ENCODE results near the gene NUP85. TPM values are rescaled to one million over a fixed set of nuclear protein-coding genes. Genes with fewer than 3 reads are reported as not detected.

NUP85 gene
- polyA plus RNA-seq, 1 of the 3 experiments (the other 2 are of a cell fraction): 80.5 TPM

GRCh38 chr17:75265614-75266315 is 60.3 kb downstream of the NUP85 start:
- Histone ChIP-seq H3K27ac (ENCODE audit: low read depth in 2 of 2, low read length in 1 of 2) (no peak overlapping the region), H3K9ac (no peak overlapping the region), H3K4me3 (ENCODE audit: low read depth in 2 of 2, low read length in 1 of 2) (no peak overlapping the region), H3K27me3 (ENCODE audit: insufficient read depth) (no peaks in the 10 kb centered on the region), H3F3A (replicated peaks; ENCODE audit: insufficient read depth) (no peaks in the 10 kb centered on the region), H2AFZ (ENCODE audit: low read depth) (no peak overlapping the region), H3K79me2 (ENCODE audit: insufficient read depth) (peaks cover 36% of the 10 kb centered on the region), H3K36me3 (replicated peaks in 1 of 2; ENCODE audit: control insufficient read depth in 1 of 2, insufficient read depth in 2 of 2, low read length in 1 of 2) (peaks cover 33 to 35% of the 10 kb centered on the region in 2 experiments), H3K9me3 (no peaks in the 10 kb centered on the region), H4K20me1 (ENCODE audit: insufficient read depth) (no peaks in the 10 kb centered on the region), H3K9me2 (no peaks in the 10 kb centered on the region), H3K4me1 (ENCODE audit: control insufficient read depth in 1 of 2, insufficient read depth in 2 of 2, low read depth in 1 of 2, low read length in 1 of 2) (peaks cover 15 to 21% of the 10 kb centered on the region in 2 experiments; a peak in 2 of 4 replicates), H3K4me2 (no peak overlapping the region)
- 94% methylated on average over 16 of the region's 17 CpGs for WGBS (ENCODE audit: low lambda C conversion rate)
- TF ChIP-seq RXRA (IDR thresholded peaks at IDR 0.05; ENCODE audit: borderline replicate concordance, low read depth): no peak
- no peak for TF ChIP-seq FOXM1 (IDR thresholded peaks at IDR 0.05; ENCODE audit: low read depth)
- no peak for TF ChIP-seq SIN3A (IDR thresholded peaks at IDR 0.05; ENCODE audit: borderline replicate concordance, low read depth, low read length)
- TF ChIP-seq REST (IDR thresholded peaks at IDR 0.05; ENCODE audit: low read depth, low read length): no peak
- TF ChIP-seq NFIC (IDR thresholded peaks at IDR 0.05; ENCODE audit: borderline replicate concordance): no peak
- TF ChIP-seq RAD21 (IDR thresholded peaks at IDR 0.05; ENCODE audit: low read length): no peak
- peak; percentile 12 for DNase-seq
- ChIA-PET POLR2A (no interaction called here), CTCF (interaction anchor here (0.7 to 1.7 kb wide), 3 partner anchors 26 to 150 kb away, joined by 3 to 6 read pairs (median 4); no protein-coding TSS in a partner anchor)

DNA sequence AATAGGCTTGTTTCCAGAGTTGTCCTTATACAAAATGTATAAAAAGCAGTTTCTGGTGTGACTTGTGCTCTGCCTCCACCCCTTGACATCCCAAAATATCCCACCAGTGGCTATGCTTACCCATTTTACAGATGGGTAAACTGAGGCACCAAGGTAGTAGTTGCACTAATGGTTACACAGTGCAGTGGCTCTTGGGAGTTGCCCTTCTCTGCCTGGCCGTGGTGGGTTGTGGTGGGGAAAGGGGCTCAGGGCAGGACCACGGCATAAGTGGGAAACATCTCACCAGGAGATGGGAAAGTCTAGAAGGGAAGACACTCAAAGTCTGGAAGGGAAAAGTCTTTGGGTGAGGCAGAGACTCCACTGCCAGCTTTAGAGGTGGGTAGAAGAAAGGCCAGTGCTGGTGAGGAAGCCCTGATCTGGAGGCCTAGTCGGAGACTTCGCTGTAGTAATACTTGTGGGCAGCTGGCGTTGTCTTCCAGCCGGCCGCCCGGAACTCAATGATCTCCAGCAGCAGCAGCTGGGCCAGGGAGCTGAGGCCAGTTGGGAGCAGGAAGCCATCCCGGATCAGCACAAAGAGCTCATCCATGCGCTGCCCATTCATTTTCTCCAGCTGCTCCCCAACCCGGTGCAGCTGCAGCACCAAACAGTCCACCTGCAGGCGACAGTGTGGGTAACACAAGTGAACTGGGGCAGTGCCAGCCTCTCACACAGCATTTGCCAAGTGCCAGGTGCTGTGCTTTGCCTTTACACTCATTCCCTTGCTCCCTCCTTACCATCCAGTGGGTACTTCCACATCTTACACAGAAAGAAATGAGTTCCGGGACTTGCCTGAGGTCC is 61.1 kb downstream of the NUP85 start:
- no peak overlapping the region for H2AFZ ChIP-seq (ENCODE audit: low read depth)
- H3K4me1 ChIP-seq (ENCODE audit: control insufficient read depth in 1 of 2, insufficient read depth in 2 of 2, low read depth in 1 of 2, low read length in 1 of 2): peaks cover 15 to 23% of the 10 kb centered on the region in 2 experiments; a peak in 2 of 4 replicates
- 95% methylated on average over 13 of the region's 13 CpGs for WGBS (ENCODE audit: low lambda C conversion rate)
- peaks cover 30% of the 10 kb centered on the region for H3K79me2 ChIP-seq (ENCODE audit: insufficient read depth)
- CTCF ChIA-PET: interaction anchor here (2.0 kb wide), 1 partner anchor 146 kb away, joined by 7 read pairs; no protein-coding TSS in a partner anchor
- peak; percentile 12 for DNase-seq
- H3K36me3 ChIP-seq (replicated peaks in 1 of 2; ENCODE audit: control insufficient read depth in 1 of 2, insufficient read depth in 2 of 2, low read length in 1 of 2): peaks cover 33 to 35% of the 10 kb centered on the region in 2 experiments
- no peaks in the 10 kb centered on the region for H3F3A ChIP-seq (replicated peaks; ENCODE audit: insufficient read depth)
- POLR2A ChIA-PET: interaction anchor here (1.0 kb wide), 1 partner anchor 23 kb away, joined by 3 read pairs; the partner anchor contains the start of gene SLC25A19
- no peaks in the 10 kb centered on the region for H3K27me3 ChIP-seq (ENCODE audit: insufficient read depth)
- H3K27ac ChIP-seq (ENCODE audit: low read depth in 2 of 2, low read length in 1 of 2): no peak overlapping the region
- H3K9me3 ChIP-seq: no peaks in the 10 kb centered on the region
- H4K20me1 ChIP-seq (ENCODE audit: insufficient read depth): no peaks in the 10 kb centered on the region
- no peaks in the 10 kb centered on the region for H3K9me2 ChIP-seq
- H3K4me2 ChIP-seq: no peak overlapping the region
- no peak overlapping the region for H3K9ac ChIP-seq
- no peak overlapping the region for H3K4me3 ChIP-seq (ENCODE audit: low read depth in 2 of 2, low read length in 1 of 2)
- no peak for TF ChIP-seq EZH2phosphoT487 (IDR thresholded peaks at IDR 0.05; ENCODE audit: borderline replicate concordance, low read depth)
- no peak for TF ChIP-seq USF2 (IDR thresholded peaks at IDR 0.05; ENCODE audit: borderline replicate concordance, low read depth, low read length)
- TF ChIP-seq TEAD4 (IDR thresholded peaks at IDR 0.05; ENCODE audit: borderline replicate concordance, insufficient read depth): no peak
- TF ChIP-seq REST (IDR thresholded peaks at IDR 0.05; ENCODE audit: low read depth, low read length): no peak
- TF ChIP-seq TCF12 (IDR thresholded peaks at IDR 0.05): no peak
- no peak for TF ChIP-seq NRF1 (IDR thresholded peaks at IDR 0.05; ENCODE audit: low read depth, low read length)
- no peak for TF ChIP-seq RAD21 (IDR thresholded peaks at IDR 0.05; ENCODE audit: low read length)
- TF ChIP-seq, protein P1, sequence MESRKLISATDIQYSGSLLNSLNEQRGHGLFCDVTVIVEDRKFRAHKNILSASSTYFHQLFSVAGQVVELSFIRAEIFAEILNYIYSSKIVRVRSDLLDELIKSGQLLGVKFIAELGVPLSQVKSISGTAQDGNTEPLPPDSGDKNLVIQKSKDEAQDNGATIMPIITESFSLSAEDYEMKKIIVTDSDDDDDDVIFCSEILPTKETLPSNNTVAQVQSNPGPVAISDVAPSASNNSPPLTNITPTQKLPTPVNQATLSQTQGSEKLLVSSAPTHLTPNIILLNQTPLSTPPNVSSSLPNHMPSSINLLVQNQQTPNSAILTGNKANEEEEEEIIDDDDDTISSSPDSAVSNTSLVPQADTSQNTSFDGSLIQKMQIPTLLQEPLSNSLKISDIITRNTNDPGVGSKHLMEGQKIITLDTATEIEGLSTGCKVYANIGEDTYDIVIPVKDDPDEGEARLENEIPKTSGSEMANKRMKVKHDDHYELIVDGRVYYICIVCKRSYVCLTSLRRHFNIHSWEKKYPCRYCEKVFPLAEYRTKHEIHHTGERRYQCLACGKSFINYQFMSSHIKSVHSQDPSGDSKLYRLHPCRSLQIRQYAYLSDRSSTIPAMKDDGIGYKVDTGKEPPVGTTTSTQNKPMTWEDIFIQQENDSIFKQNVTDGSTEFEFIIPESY (IDR thresholded peaks at IDR 0.05; ENCODE audit: borderline replicate concordance, low read depth): no peak
- TF ChIP-seq NFIC (IDR thresholded peaks at IDR 0.05; ENCODE audit: borderline replicate concordance): no peak

All from SK-N-SH (cell line).